Epidermal melanocyte (primary cell): Measurements from ENCODE around the gene NAGS.
"Not testable (repeated sequence)": the region's sequence is repeated elsewhere in the genome, so short reads cannot be mapped to it uniquely, and the experiment has no call there.

Source experiments
- DNase-seq: peaks from one replicate; pipeline ENCODE4 v3.0.0; 2011; ENCODE audit warnings: low spot score; ENCODE audit not compliant: insufficient read length

Gene NAGS

DNA sequence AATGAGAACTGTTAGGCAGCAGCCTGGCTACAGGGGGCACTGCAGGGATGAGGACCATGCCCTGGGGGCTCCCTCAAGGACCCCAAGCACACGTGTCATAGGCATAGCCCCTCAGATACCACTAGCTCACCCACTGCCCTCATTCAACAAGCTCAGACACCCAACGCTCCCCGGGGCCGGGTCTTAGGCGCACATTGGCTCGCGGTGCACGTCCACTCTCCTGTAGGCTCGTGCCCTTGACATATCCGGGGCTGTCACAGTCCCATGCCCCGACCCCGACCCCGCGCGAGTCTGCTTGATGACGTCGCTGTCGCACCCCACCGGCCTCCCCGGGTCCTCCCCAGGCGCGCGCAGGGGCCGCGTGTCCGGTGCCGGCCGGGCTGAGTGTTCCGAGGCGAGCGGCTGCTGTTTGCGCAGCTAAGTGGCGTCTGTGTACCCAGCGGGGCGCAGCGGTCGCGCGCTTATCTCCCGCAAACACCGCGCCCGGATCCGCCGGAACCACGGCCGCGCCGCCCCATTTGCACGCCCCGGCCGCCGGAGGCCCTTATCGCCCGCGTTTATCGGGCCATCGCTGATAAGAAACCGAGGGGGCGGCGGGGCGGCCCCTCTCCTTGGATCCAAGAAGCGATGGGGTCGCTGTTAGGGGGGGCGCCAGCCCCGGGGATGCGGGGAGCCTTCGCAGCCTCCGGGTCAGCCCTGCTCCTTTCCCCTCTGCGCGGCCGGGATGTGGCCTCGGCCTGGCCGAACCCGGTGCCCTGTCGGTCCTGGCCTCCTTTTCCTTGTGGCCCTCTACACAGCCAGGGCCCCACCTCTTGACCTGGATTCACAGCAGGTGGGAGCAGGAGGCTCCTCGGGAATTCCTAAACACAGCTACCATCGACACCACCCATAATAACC lies 20.7 kb upstream of the NAGS start:
- no peak for DNase-seq

DNA sequence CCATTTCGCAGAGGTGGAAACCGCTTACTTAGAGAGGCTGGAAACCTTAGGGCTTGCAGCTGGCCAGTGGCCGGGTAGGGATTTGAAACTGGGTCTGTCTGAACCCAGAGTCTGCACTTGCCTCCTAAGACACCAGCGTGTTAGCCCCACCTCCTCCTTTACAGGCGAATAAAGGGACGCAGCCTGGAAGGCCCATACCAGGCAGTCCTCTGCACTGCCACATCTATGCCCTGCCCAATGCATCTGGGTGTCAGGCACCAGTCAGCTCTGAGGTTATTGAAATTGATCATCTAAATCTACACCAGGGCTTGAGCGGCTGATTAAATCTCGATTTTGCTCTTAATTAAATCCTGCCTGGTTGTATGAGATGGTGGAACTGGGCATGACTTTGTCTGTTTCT lies 19.9 kb upstream of the NAGS start:
- DNase-seq, result no peak

DNA sequence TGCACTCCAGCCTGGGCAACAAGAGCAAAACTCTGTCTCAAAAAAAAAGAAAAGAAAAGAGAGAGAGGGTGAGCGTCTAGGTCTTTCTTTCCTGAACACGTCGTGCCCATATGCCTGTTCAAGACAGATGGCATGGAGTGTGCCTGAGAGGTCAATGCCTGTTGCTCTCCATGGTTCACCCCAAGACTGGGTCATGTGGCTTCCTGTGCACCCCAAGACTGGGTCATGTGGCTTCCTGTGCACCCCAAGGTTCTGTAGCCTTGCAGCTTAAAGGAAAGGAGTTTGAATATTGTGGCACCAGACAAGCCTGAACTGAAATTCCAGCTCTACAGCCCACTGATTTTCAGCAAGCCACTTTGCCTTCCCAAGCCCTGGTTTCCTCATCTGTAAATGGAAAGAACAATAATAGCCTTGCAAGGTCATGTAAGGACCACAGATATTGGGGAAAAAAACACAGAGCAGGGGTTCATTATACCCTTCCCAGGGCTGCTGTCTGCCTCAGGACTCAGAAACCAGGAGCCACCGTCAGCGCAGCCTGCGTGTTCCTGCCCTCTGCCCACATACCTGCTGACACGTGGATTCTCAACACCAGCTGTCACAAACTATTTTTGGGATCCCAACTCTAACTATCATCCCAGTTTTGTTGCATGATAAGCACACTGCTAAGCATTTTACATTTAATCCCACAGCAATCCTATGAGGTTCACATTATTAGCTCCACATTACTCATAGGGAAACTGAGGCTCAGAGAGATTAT lies 18.0 kb upstream of the NAGS start:
- DNase-seq, result no peak

DNA sequence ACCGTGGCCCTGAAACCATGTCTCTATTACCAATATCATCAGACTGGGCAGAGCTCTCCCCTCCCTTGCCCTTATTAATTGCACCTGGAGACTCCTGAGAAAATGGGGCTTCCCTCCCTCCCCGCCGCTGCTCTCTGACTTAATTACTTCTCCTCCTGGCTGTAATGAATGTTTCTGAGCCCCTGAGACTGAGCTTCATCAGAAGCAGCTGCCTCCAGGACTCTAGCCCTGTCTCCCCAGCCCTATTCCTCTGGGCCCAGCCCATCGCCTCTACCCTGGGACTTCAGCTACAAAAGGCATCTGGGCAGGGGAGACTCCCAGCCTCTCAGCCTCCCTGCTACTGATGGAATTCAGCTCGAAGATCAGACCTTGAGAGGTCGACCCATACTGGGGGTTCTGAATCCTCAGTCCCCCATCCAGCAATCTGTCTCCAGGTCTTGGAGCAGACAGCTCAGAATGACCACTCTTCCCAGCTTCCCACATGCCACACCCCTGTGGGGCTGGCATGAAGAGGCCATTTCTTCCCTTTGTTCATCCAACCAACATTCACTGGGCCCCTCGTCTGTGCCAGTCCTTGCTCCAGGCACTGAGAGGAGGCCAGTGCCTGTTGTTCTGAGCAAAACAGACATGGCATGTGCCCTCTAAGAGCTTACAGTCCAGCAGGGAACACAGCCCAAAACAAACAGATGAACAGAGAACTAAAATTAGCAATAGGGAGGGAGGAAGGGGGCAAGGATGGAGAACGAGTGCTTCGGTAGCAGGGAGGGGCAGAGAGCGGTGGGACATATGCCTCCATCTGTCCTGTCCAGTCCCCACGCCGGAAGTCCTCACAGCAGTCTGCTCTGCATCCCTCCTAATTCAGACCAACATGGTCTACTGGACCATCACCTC lies 17.0 kb upstream of the NAGS start:
- DNase-seq, result no peak

DNA sequence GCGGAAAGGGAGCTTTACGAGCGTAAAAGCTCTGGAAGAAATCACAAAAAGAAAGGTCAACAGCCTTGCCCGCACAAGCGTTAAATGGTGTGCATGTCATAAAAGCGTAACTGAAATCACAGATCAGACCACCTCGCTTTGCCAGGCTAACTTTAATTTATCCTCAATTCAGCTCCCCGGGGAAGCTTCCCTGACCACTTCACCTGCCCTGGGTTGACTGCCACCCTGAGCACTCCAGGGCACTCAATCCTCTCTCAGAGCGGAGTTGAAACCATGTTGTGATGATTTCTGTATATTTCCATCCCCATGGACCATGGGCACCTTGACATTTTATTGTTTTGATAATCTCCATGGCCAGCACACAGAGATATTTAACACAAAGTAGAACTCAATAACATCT lies 16.1 kb upstream of the NAGS start:
- DNase-seq, result no peak

DNA sequence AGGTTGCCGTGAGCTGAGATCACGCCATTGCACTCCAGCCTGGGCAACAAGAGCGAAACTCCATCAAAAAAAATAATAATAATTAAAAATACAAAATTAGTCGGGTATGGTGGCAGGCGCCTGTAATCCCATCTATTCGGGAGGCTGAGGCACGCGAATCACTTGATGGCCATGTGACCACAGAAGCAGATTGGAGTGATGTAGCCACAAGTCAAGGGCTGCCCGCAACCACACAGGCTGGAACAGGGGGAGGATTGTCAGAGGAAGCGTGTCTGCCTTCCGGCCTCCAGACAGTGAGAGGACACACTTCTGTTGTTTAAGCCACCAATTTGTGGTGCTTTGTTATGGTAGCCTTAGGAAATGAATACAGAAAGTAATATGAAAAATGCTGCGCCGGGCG lies 11.8 kb upstream of the NAGS start:
- DNase-seq, result no peak

DNA sequence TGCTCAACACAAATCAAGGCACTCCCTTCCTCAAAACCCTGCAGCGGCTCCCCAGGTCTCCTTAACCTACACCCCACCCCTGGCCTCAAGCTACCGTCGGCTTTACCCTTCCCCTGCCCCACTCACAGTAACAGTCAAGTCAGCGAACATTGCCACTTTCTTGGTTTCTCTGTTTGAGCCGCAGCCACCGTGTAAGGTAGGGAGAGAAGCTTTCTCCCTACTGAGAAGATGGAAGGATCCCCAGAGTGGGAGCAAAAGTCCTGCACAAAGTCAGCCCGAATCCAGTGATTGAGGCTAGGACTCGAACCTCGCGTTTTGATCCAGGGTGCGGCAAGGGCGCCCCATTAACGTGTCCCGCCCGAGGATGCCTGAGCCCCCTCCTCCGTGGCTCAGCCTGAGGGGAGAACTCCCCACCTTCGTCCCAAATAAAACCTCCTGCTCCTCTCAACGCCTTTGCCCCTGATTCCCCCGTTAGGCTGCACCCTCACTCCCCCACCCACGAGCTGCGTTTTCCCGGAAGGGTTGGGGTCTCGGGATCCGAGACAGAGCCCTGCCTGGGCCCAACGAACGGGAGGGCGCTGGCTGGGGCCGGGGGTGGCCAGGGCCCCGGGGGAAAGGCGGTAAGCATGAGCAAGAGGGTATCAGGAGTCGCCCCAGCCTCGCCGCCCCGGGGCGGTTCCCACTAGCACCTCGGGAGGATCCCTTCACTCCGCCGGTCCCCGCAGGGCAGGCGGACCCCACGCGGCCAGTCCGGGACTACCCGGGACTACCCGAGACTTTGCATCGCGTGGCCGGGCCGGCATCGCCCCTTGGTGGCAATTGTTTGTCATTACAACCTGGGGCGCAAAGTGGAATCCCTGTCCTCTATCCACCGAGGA lies 9.9 kb upstream of the NAGS start:
- DNase-seq, result peak; percentile 57

DNA sequence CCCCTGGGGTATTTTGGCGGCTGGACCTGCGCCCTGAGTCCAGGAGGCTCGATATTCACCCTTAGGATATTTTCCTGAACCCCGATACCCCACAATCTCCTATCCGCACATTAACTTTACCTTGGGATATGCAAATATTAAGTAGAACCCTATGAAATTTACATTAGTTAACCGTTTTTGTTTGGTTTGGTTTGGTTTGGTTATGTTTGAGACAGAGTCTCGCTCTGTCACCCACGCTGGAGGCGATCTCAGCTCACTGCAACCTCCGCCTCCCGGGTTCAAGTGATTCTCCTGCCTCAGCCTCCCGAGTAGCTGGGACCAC lies 9.3 kb upstream of the NAGS start:
- no peak for DNase-seq

DNA sequence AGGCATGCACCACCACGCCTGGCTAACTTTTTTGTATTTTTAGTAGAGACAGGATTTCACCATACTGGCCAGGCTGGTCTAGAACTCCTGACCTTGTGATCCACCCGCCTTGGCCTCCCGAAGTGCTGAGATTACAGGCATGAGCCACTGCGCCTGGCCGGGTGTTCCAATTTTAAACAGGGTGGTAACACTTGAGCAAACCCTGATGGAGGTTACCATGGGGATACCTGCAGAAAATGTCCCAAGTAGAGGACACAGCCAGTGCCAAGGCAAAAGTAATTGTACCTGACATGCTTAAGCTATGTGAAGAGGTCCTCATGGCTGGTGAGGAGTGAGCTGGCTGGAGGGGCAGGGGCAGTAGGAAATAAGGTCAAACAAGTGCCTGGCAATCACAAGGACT lies 7.2 kb upstream of the NAGS start:
- DNase-seq, result not testable (repeated sequence)

DNA sequence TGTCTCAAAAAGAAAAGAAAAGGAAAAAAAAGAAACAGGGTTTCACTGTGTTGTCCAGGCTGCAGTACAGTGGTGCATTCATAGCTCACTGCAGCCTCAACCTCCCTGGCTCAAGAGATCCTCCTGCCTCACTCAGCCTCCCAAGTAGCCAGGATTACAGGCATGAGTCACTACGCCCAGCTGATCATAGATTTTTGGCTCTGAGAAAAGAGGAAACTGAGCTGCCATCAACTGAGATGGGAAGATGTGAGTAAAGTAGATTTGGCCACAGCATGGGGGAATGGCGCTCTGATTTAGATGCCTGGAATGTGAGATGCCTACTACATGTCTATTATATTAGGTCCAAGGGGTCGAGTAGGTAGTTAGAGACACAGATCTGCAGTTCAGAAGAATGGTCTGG lies 5.9 kb upstream of the NAGS start:
- no peak for DNase-seq

DNA sequence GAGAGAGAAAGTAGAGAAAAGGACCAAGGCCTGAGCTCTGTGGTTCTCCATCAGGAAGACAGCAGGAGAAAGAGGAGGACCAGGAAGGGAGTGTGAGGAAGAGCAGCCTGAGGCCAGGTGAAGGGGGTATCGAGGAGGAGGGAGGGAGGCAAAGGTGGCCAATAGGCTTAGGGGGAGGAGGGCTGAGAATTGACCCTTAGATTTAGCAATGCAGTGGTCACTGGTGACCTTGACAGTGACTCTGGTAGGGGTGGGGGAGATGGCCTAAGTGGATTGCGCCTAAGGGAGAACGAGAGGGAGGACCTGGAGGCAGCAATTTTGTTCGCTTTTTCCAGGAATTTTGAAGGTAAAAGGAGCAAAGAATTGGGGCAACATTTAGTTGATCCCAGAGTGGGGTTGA lies 5.4 kb upstream of the NAGS start:
- no peak for DNase-seq

DNA sequence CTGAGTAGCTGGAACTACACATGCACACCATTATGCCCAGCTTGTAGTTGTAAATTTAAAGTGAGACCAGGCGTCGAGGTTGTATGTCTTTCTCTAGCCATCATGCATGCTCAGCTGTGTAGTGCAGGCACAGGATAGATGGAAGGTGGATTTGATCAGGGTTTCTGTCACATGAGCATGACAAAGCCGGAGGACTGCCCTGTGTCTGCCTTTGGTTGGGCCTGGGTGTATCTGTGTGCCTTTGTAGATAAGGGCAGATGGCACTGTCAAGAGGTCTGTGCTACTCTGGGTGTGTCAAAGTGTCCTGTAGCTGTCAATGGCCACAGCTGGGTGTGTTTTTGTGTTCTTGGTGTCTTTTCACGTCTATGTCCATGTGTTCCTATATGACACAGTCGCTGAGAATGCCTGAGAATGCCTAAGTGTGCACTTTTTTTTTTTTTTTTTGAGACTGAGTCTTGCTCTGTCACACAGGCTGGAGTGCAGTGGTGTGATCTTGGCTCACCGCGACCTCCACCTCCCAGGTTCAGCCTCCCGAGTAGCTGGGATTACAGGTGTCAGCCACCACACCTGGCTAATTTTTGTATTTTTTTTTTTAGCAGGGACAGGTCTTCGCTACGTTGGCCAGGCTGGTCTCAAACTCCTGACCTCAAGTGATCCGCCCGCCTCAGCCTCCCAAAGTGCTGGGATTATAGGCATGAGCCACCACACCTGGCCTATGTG lies 4.1 kb upstream of the NAGS start:
- no peak for DNase-seq

DNA sequence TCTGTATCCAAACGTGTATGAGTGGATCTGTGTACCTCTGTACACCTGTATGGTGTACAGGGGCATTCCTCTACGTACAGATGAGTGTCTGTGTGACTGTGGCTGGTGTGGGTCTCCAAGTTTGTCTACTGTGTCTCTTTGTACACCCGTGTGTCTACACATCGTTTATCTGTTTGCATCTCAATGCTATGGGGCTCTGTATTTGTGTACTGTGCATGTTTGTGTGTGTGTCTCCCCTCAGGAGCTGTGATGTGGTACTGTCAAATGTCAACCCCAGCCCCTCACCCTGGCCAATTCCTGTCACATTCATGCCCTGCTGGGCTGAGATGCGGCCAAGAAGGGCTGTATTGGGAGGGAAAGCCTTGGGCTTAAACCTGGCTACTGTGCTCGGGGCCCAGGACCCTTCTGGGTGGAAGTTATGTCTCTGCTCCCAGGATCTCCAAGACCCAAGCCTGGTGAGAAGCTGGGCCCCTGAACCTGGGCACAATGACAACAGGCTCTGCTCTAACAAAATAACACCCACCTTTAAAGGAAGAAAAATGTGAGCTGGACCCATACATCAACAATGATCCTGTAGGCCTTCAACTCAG lies 3.5 kb upstream of the NAGS start:
- DNase-seq, result no peak

DNA sequence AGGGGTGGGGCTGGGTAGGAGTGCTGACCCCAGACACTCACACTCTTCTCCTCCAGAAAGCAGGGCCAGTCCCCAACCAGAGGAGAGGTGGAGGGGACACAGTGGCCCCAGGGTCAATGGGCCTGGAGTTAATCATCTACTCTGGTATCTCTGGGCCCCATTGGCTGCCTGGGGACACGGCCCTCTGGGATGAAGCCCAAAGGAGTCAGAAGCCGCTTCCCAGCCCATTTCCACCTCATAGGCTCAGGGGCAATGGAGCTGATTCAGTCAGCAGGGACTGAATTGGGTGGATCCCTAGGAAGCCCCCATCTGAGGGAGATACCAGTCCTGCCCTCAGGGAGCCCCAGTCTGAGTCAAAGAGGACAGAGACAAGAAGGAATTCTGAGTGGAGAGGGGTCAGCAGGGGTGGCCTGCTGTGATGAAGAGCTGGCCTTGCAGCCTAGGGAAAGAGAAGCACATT lies 2.9 kb upstream of the NAGS start:
- DNase-seq, result no peak

DNA sequence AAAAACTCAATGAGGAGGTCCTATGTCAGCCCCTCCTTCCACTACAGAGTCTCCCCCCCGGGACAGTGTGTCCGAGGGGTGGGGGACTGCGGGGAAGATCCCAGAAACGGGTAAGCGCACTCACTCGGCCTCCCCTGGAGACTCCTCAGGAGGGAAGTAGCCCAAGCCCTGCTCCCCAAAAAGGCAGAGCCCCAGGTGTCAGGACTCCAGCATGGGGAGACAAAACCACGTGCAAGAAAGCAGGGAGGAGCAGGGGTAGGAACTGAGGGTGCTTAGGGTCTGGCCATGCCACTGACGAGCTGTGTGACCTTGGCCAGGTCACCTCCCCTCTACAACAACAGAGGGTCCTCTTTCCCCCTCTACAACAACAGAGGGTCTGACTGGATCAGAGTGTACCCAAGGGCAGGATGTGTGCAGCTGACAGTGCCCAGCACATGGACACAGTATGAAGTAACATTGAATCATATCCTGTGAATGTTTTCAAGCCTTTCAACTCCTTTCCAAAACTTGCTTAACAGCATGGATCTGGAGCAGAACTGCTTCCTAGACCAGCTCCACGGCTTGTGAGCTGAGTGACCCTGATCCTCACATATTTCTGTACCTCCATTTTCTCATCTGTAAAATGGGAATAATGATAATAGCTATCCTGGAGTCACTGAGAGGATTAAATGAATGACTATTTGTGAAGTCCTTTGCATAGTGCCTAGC lies 2.1 kb upstream of the NAGS start:
- no peak for DNase-seq

DNA sequence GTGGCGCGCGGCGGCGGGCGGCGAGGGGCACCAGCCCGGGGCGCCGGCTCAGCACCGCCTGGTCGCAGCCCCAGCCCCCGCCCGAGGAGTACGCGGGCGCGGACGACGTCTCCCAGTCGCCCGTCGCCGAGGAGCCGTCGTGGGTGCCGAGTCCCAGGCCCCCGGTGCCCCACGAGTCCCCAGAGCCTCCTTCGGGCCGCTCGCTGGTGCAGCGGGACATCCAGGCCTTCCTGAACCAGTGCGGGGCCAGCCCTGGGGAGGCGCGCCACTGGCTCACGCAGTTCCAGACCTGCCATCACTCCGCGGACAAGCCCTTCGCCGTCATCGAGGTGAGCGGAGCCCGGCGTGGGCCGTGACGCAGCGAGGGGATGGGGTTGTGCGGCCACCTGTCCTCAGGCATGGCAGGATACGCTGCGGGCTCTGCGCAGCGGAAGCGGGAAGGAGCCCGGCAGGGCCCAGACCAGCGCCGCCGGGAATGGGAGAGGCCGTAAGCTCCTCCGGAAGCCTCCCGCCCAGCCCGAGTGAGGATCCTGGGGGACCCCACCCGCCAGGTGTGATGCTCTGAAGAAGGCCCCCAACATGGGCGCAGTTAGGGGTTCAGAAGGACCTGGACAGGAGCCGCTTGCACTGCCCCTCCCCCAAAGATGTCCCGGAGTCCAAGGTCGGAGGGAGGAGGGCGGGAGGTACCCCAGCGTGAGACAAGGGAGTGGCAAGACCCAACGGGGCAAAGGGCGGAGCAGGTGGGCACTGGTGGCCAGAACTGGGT lies 522 bp downstream of the NAGS start:
- no peak for DNase-seq

DNA sequence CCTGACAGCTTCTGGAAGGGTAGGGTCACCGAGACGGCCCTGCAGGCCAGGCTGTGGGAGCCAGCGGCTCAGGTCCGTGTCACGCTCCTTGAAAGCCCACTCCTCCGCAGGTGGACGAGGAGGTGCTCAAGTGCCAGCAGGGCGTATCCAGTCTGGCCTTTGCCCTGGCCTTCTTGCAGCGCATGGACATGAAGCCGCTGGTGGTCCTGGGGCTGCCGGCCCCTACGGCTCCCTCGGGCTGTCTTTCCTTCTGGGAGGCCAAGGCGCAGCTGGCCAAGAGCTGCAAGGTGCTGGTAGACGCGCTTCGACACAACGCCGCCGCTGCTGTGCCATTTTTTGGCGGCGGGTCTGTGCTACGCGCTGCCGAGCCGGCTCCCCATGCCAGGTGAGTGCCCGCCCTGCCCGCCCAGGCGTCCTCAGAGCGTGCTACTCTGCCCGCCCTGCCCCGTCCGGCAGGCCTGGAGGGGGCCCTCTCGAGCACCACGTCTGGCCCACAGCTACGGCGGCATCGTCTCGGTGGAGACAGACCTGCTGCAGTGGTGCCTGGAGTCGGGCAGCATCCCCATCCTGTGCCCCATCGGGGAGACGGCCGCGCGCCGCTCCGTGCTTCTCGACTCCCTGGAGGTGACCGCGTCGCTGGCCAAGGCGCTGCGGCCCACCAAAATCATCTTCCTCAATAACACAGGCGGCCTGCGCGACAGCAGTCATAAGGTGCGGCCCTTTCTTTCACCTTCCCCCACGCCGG lies 1.3 kb downstream of the NAGS start:
- DNase-seq, result no peak

DNA sequence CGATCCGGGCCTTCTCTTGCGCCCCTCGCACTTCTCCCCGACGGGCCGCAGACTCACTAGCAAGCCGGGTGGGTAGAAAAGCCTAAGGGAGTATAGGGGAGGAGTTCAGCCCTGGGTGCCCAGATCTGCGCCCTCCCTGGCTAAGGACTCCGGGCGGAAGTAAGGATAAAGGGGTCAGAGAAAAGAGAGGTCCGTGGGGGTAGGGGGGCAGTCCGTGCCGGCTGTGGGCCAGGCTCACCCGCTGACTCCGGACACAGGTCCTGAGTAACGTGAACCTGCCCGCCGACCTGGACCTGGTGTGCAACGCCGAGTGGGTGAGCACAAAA lies 1.8 kb downstream of the NAGS start:
- no peak for DNase-seq
